Skin of body (tissue), 2 donors: ENCODE results near the gene COL23A1. TPM values are rescaled to one million over a fixed set of nuclear protein-coding genes. Genes with fewer than 3 reads are reported as not detected.

Source experiments
- DNase-seq: peaks from one replicate; lab custom pipeline; 2025; lab: John Stamatoyannopoulos, UW
- total RNA-seq: library from RNA; depleted of rRNA; stranded (reverse); fragments of >200 nt; gene quantifications from one replicate; pipeline ENCODE4 v1.2.3, GENCODE V29; 2014

The COL23A1 gene
- total RNA-seq, 1 donor from 2014 or later: 4.6 TPM

DNA sequence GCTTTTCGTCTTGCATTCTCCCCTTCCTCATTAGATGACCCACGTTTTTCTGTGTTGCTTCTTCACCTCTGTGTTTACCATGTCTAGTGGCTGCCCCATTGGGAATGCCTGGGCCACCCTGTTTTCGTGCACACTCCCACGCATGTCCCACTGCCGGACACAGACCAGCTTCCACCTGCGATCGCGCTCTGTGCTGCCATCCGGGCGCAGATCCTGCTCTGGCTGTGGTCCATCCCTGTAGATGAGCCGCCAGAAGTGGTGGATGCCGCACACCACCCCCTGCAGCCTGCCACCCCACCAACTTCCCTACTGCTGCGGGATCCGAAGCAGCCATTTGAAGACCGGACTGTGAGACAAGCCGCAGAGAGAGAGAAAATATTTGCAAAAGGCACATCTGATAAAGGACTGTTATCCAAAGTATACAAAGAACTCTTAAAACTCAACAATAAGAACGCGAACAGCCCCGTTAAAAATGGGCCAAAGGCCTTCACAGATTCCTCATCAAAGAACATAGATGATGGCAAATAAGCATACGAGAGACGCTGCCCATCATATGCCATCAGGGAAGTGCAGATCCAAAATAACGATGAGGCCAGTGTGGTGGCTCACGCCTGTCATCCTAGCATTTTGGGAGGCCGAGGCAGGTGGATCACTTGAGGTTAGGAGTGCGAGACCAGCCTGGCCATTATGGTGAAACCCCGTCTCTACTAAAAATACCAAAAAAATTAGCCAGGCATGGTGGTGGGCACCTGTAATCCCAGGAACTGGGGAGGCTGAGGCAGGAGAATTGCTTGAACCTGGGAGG lies 163.7 kb downstream of the COL23A1 start:
- no peak for DNase-seq

DNA sequence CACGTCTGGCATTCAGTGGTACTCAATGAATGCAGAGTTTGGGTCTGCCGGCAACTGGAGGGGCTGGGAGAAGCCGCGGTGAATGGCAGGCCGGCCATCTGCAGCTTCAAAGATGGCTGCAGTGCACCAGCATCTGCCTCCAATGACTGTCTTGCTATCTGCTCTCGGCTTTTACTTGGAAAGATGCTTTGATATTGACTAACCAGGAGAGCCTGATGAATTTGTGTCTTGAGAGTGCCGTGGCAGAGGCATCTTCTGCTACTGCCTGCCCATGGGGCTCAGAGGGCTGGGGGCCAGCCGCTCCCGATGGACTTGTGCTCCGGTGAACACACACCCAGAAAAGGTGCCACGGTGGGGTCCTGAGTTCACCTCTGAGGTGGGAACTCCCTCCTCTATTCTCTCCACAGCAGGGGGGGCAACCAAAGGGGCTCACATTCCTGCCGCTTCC lies 164.5 kb downstream of the COL23A1 start:
- DNase-seq: no peak

DNA sequence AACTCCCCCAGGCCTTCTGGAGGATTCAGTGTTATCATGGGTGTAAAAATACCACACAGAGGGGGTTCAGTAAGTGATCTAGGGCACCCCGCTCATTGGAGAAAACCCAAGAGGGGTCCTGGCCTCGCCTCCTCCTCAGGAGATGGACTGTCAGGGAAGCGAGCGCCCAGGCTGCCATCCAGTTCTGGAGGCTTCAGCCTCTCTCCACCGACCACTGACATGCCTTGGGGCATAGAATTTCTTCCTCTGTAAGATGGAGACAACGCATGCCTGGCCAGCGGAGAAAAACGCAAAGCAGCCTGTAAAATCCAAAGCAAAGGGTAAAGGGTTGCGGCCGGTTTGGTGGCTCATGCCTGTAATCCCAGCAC lies 165.4 kb downstream of the COL23A1 start:
- no peak for DNase-seq

DNA sequence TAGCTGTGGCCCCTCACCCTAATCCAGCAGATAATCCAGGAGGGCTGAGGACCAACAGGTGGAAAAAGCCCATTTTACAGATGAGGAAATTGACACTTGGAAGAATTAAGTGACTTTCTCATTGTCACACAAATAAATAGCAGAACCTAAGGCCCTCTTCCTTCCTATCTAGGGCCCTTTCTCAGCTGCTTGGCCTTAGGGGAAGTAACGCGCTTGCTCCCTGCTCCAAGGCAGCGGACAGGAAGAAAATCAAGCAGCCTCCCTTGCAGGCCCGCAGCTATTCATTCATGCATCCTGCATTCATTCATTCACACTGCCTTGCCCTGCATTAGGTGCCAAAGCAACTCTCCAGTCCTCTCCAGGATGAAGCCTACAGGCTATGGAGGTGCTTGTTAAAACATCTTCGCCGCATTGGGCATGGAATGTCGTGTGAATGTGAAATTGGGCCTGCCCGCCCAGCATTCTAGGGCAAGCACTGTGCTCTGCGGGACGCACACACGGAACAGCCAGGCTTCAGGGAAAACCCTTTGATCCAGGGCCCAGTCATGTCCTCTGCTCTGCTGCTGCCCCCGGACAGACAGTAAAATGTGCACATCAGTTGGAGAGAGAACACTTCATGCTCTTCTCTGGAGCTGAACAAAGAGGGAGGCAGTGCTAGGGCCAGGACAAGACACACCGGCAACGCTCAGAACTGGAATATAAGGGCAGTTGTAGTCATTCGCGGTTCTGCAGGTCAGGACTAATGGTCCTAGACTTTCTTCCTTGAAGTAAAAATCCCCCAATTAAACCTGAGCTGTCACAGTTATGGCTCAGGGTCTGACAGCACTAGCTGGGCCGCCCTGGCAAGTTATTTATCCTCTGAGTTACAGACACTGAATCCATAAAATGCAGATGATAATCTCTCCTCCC lies 166.0 kb downstream of the COL23A1 start:
- no peak for DNase-seq

DNA sequence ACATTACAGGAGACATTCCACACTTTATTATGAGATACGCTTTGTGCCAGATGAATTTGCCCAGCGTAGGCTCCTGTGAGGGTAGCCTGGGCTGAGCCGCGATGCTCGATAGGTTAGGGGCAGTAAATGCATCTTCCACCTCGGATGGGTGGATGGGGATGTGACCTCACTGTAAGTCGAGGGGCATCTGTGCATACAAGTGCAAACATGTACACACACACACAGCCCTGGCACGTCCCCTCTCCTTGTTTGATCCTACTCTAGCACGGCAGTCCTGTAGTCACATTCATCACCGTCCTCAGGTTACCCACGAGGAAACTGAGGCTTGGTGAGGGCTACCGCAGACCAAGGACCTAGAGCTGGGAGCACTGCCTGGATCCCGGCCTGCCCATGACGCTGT lies 166.8 kb downstream of the COL23A1 start:
- DNase-seq: no peak

DNA sequence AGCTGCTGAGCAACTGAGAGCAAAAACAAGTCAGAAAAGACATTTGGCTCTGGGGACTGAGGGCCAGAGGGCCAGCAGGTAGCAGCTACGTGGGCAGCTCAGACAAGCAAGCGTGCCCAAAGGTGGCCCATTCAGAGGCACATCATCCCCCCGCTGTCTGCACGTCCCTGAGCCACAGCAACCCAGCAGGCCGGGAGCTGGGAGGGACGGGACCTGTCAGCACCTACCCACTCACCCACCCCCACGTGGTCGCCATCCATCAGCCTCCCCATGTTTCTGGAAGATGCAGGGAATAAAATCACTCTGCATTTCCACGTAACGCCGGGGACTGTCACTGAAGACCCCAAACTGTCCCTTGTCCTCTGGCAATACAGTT lies 167.8 kb downstream of the COL23A1 start:
- no peak for DNase-seq

DNA sequence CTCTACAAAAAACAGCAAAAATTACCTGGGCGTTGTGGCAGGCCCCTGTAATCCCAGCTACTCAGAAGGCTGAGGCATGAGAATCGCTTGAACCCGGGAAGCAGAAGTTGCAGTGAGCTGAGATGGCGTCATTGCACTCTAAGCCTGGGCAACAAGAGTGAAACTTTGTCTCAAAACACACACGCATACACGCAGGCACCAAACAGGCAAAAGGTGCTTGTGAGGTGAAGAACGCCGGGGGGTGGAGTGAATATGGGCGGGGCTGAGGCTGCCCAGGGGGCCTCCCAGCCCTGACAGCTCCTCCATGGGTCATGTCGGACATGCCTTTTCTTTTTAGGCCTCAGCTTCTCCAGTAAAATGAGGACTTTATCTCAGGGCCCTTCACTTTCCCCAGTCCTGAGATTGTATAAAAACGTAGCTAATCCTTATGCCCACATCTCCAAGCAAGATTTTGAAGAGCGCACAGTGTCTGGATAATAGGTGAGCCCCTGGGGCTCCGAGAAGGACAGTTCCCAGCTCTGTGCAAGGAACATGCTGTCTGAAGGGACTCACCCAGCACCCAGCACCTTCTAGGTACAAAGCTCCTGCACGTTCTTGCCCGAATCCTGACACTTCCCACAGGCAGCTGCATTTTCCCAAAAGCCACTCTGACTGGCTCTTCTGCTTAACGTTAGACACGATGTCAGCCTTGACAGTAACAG lies 168.3 kb downstream of the COL23A1 start:
- no peak for DNase-seq

DNA sequence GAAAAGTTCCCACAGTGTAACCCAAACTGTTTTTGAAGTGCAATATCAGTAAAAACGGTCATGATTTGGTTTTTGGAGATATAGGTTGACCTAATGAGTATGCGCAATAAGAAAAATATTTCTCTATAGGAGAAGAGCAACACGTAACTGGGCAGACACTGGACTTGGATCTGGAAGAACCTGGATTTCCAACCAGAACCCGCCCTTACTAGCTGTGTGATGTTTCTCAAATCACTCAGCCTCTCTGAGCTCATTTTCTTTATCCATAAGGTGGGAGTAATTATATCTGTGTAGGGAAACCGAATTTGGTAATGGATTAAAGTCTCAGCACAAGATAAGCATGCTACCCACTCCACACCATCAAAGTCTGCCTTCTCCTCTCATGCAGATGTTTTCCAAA lies 169.1 kb downstream of the COL23A1 start:
- DNase-seq: no peak

DNA sequence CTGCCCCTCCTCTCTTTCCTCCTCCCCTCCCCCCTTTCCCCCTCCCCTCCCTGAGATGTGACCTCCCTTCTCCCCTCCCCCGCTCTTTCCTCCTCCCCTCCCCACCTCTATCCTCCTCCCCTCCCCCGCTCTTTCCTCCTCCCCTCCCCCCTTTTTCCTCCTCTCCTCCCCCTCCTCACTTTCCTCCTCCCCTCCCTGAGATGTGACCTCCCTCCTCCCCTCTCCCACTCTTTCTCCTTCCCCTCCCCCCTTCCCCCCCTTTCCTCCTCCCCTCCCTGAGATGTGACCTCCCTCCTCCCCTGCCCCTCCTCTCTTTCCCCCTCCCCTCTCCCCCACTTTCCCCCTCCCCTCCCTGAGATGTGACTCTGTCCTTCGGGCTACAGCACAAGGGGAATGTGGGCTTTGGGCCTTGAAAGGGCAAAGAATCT lies 169.8 kb downstream of the COL23A1 start:
- no peak for DNase-seq

DNA sequence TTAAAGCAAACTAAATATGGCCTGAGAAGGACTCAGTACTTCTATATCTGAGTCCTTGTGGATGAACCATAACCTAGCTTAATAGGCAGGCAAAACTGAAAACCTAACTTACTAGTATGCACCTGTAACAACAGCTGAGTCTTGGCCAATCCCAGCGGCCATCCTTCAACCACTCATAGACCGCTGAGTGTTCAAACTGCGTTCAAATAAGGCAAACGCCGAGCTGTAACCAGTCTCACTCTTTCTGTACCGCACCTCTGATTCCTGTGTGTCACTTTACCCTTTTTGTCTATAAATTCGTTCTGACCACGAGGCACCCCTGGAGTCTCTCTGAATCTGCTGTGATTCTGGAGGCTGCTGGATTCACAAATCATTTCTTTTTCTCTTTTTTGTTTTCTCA lies 170.5 kb downstream of the COL23A1 start:
- DNase-seq: no peak

DNA sequence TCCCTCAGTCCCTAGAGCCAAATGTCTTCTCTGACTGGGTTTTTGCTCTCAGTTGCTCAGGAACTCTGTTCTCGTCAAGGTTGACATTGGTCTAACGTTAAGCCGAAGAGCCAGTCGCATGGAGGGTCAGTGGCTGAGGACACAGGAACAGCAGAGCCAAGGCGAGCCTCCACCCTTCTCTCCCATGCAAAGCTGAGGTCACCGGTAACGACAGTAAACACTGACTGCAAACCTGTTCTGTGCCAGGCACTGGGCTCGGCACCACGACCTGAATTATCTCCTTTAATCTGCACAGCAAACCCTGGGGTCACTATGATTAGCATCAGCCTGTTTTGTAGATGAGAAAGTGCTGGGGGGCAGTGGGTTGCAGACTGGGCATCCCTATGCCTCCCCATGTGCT lies 171.0 kb downstream of the COL23A1 start:
- no peak for DNase-seq

DNA sequence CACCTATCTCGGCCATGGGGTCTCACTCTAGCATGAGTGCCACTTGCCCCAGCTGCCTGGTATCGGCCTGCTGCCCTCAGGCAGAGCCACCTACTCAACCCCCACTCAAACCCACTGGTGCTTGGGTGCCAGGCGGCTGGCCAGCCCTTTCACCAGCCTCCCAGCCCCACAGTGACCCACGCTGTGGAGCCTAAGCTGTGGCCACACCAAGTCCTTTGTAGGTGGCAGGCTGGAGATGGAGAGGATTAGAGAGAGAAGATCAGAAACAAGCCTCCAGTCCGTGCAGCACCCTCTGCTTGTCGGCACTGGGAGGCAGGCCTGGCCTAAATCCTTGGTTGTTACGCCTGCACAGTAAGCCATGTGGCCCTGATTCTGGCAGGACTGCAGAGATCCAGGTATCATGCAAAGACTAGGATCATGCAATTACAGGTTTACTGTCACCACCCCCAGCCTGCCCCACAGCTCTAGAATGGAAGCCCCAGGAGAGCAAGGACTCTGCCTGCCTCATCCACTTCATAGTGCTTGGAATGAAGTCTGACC lies 171.7 kb downstream of the COL23A1 start:
- DNase-seq: no peak

DNA sequence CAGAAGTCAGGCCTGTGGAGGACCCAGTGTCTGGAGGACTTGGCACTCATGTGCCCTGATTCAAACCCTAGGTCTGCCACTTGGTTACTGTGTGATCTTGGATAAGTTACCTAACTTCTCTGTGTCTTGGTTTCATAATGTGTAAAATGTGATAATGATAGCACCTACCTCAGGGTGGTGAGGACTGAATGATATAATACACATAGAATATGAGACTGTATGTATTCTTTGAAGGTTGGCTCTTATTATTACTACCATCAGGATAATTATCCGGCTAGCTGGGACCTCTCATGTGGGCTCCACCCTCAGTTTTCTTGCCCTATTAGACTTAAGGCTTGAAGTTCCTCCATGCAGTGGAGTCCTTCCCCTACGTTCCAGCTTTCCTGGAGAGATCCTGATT lies 172.2 kb downstream of the COL23A1 start:
- DNase-seq: no peak

DNA sequence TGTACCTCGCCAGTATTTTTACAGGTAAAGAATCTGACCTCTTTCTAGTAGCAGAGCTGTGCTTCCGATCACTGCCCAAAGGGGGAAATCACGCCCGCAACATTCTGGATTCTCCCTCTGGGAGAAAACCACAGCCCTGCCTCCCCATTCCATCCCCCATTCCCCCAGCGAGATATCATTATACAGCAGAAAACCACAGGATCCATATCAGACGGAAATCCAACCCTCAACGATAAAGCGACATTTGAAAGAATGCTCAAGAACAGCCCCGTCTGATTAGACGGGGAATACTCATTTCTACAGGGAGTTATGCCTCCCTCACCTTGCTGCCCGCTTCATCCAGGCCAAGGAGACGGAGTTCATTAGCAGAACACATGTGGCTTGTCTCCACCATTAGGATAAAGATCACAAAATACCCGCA lies 172.8 kb downstream of the COL23A1 start:
- DNase-seq: no peak

DNA sequence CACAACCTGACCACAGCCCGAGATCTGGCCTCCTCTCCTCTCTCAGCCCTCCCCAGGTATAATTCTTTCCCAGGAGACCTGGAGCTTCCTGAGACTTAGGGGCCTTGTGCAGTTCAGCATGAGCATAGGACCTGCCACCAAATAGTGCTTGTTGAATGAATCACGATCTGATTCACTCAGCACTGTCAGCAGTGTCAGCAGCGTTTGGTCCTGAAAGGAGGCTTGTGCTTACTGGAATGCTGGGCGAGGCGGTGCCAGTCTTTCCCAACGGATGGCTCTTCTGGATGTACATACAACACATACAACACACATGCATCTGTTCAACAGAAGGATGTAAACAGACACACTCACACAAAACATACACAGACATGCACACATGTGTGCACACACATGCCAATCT lies 173.3 kb downstream of the COL23A1 start:
- no peak for DNase-seq

DNA sequence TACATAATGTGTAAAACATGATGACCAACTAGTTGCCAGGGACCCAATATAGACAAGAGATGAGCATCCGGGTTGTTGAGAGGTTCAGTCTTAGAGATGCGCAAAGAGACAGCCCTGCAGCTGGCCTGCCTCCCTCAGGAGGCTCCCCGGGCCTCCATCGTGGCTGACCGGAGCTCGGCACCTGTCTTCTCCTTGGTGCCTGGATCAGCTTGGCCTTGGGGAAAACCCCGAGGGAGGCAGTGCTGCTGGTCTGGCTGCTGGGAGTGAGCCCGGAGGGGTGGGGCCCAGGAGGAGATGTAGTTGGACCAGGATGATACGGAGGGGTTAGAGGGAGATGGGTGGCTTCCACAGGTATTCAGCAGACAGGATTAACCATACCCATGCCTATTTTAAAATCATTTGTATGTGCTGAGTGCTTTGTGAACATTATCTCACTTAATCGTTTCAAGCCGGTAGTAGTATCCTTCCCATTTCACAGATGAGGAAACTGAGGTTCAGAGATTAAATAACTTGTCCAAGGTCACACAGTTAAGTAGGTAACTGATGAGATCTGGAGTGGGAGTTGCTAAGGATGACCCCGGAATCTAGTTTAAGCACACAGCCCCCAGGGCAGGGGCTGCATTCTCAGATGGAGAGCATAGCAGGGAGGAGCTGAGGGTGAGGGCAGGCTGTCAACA lies 173.8 kb downstream of the COL23A1 start:
- no peak for DNase-seq

DNA sequence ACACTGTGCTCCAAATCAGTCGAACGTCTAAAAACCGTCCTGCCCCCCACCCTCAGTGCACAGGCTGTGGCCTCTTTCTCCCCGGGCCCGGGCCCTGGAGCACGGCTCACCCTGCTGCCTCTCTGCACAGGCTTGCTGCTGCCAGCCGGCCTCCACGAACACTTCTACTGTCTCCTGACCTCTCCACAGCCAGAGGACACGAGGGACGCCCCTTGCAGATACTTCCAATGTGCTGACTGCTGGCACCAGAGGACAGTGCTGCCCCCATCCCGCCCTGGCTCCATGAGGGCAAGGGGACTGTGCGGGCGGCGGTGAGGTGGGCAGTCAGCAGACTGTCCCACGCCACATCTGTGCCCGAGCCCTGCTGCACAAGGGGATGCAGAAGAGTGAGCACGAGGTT lies 174.8 kb downstream of the COL23A1 start:
- DNase-seq: no peak

DNA sequence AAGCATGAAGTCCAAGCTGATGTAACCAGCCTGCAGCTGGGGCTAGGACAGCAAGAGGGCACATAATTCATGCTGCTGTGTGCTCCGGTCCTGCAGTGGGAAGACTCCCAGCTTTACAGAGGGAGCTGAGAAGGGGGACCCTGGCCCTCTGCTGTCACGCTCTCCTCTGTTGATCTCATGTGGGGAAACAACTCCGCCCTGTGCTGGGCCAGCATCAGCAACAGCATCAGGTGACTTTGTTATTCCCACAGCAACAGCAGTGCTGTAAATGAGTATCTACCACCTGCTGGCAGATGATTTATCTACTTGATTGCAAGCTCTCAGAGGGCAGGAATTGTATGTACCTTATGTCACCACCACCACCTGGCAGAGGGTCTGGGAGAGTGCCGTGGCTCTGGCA lies 176.2 kb downstream of the COL23A1 start:
- no peak for DNase-seq

DNA sequence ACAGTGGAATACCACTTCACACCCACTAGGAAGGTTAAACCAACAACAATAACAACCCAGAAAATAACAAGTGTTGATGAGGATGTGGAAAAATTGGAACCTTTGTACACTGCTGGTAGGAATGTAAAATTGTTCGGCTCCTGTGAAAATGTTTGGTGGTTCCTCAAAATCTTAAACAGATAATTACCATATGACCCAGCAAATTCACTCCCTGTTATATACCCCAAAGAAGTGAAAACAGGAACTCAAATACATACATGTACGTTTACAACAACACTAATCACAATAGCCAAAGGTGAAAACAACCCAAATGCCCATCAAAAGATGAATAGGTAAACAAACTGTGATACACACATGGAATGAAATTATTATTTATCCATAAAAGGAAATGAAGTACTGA lies 179.1 kb downstream of the COL23A1 start:
- no peak for DNase-seq

DNA sequence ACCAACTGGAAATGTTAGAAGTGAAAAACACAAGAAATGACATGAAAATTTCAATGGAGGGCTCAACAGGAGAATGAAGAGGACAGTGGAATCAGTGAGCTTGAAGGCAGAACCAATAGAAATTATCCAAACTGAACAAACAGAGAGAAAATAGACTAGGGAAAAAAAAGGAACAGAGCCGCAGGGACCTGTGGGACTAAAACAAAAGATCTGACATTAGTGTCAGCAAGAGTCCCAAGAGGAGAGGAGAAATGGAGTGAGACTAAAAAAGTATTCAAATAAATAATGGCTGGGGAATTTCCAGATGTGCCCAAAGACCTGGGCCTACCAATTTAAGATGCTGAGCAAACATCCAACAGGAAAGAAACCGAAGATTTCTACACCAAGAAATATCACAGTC lies 182.5 kb downstream of the COL23A1 start:
- no peak for DNase-seq

DNA sequence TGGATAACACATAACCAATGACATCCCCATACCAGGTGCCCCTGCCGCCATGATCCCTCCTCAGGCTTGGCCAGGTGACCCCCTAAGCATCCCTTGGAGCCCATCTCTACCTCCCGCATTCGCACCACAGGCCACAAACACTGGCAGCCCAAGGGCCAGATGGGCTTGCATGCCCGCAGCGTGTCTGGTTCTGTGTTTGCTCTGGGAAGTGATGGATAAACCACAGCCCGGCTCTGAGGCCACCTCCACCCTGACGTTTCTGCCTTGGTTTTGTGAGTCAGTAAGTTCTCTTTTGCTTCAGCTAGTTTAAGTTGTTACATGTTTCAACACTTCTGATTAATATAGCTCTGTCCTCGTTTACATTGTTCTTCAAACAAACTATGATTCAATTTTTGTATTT lies 185.2 kb downstream of the COL23A1 start:
- no peak for DNase-seq
